GM19397 (cell line): Measurements from ENCODE around the gene MARK3.
"Not testable (repeated sequence)": the region's sequence is repeated elsewhere in the genome, so short reads cannot be mapped to it uniquely, and the experiment has no call there.

Experiments used
- ATAC-seq: cut with Tn5 transposase; IDR thresholded peaks from one replicate; pipeline ENCODE4 v1.9.1; 2021; ENCODE audit warnings: mild to moderate bottlenecking, moderate library complexity; ENCODE audit not compliant: unreplicated experiment

MARK3 gene

DNA sequence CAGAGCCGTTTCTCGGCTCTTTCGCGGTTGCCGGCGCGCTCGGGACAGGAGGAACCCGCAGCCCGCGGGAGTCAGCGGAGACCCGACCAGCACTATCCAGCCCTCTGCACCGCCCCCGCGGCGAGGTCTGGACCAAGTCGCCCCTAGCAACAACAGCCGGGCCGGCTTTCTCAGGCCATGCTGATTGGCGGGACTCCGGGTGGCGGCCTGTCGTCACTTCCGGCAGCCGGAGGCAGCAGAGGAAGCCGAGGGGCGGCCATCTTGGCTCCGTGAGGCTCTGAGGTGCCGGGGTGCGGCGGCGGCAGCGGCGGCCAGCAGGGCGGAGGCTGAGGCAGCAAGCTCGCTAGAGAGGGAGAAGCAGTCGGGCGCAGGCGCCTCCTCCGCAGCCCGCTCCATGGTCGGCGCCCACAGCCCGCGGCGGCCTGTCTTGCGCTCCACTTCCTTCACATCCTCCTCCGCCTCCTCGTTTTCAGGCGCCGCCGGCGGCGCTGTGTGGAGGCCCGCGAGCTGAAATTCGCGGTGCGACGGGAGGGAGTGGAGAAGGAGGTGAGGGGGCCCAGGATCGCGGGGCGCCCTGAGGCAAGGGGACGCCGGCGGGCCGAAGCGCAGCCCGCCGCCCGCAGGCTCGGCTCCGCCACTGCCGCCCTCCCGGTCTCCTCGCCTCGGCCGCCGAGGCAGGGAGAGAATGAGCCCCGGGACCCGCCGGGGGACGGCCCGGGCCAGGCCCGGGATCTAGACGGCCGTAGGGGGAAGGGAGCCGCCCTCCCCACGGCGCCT lies at the start of gene MARK3:
Gene MARK3 (plus strand): TSS at position 264 of the 777 bp plus-strand sequence. CDS start 615 bp downstream, outside the sequence.
- ATAC-seq, result peak; percentile 95

DNA sequence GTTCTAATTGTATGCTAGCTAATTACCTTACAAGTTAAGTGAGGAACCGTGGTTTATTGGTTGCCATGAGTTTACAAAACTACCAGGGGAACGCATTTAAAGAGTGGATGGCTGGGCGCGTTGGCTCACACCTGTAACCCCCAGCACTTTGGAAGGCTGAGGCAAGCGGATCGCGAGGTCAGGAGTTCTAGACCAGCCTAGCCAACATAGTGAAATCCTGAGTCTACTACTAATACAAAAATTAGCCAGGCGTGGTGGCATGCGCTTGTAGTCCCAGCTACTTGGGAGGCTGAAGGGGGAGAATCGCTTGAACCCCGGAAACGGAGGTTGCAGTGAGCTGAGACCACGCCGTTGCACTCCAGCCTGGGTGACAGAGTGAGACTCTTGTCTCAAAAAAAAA lies 49.0 kb upstream of the MARK3 start:
- no peak for ATAC-seq

DNA sequence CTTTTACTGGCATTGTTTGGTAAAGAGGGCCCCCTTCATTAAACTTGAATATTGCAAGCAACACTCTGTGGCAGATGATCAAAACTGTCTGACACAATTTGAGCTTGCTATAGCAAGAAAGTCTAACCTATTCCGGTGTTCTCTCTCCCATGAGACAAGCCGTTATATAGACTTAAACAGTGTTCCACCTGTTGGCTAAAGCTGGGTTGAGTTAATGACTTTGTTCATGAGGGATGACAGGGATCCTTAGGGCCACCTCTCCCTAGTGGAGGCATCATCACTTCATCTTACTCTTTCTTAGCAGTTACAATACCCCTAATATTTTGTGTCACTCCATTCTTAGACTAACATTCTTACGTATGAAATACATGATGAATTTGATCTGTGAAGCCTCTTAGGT lies 47.4 kb upstream of the MARK3 start:
- ATAC-seq, result no peak

DNA sequence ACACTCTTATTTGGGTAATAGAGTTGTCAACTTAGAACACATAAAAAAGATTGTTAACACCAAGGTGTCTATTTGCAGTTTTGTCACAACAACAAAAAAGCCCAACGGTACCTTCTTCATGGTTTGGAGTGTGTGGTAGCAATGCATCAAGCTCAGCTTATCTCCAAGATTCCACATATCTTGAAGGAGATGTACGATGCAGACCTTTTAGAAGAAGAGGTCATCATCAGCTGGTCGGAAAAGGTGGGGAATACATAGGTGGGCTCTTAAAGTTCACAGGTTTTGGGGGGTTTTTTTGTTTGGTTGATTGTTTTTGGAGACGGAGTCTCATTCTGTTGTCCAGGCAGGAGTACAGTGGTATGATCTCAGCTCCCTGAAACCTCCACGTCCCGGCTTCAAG lies 45.7 kb upstream of the MARK3 start:
- ATAC-seq, result no peak

DNA sequence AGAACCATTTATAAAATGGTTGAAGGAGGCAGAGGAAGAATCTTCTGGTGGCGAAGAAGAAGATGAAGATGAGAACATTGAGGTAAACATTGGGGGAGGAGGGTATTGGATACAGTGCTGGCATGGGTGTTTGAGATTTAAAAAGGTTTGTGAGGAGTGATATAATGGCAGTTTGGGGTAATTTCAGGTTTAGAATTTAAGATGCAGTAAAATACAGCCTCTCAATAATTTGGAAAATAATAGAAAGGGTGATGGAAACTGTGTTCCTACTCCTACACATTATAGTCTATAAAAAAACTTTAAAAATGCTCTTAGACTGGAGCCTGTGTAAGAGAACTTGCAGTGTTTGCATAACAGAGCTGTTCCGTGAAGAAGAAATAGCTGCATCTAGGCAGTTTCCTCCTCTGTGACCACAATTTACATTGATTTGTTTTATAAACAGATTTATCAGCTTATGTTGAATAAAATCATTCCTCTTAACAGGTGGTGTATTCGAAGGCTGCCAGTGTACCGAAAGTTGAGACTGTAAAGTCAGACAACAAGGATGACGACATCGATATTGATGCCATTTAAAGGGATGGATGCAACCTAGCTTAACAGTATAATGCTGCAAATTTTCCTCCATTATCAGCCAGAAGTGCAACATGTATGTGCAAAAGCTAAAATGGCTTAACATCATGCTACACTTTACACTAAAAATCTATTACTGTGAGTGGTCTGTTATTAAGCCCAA lies 44.6 kb upstream of the MARK3 start:
- no peak for ATAC-seq

DNA sequence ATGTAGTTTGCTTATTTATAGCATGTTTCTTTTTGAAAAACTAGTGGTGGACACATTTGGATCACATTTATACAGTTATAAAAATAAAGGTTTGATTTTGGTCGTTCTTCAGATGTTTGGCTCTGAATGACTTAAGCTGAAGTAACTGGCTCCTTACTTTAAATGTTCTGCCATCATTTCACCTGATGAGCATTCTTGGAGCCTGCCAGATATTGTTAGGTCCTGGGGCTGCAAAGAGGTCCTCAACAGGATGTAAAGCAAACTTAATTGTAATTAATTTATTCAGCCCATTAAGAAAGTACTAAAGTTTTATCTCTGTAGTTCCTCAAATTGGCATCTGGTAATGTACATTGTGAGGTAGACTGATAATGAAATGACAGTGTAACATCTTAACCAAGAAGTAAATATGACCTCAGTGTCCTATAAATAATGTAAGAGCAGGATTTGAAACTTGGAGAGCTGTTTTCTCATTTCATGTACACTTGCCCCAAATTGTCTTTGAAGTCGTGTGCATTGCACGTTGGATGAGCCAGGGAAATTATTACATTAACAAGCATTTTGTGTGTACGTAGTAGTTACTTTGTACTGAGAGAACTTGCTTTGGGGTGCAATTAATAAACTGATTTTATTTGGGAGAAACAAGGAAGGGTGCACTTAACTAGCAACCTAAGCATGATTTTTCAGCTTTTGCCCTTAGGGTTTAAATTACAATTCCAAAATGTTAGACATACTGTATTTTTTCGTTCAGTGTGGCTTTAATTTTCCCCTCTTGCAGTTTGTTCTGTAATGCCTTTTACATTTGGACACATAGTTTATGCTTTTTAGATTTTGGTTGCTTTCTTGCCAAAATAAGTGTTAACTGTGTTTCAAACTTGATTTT lies 43.7 kb upstream of the MARK3 start:
- no peak for ATAC-seq

DNA sequence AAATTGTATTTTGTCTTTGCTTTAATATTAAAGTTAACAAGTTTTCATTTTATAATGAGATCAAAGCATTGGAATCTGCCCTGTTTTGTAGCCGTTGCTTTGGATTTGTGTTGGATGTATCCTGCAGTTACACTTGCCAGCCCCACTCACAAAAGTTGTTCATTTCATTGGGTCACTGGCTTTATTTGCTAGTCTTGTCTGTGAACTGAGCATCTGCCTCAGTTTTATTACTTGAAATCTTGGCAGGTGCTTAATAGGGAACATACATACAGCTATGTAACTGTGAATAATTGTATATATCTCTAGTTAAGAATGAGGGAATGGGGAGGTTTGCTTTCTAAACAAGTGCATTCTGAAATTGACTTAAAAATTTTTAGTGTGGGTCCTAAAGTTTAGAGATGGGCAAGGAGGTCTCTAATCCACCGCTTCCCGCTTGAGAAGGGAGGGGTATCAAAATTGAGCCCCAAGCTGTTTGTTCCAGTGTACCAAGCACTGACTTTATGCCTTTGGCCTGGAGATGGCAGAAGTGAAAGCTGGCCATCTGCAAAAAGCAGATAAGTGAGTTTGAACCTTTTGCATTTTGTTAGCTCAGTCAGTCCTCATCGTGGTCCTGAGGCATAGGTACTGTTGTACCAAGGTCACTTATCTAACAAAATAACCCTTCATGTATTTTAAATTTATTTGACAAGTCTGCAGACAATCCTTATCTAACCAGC lies 41.9 kb upstream of the MARK3 start:
- no peak for ATAC-seq

DNA sequence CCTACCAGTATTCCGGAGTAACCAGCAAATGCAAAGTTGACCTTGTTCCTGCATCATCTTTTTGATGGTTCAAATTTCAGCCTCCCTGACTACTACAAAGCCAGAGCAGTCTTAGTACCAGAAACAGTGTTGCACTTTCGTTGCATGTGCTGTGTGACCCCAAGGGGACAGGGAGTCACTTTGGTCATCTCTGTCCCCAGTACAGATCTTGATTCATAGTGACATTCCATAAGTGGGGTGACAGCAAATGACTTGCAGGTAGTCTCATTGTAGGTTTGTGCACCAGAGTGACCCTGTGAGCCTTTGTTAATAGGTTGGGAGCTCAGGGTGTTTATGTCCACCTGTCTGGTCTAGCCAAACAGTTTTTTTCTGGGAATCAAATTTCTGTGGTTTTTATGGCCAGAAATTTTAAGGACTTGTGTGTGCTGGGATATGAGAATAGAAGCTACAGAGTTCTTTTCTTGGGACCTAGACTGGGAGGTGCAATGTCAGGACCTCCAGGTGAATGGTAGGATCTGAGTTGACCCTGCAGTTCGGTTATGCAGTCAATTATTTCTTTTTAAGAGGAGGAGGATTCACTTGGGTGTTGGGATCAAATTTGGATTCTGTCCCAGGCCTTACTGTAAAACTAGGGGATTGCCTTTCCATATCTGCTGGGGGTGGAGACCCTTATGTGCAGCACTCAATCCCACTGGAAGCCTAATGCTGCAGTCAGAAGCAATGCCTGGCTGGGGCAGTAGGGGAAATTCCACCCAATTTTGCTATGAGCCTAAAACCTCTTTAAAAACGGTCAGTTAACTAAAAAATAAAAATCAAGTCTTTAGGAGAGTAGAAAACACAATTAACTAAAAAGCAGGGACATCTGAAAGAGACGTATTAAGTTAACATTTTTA lies 41.1 kb upstream of the MARK3 start:
- ATAC-seq, result no peak

DNA sequence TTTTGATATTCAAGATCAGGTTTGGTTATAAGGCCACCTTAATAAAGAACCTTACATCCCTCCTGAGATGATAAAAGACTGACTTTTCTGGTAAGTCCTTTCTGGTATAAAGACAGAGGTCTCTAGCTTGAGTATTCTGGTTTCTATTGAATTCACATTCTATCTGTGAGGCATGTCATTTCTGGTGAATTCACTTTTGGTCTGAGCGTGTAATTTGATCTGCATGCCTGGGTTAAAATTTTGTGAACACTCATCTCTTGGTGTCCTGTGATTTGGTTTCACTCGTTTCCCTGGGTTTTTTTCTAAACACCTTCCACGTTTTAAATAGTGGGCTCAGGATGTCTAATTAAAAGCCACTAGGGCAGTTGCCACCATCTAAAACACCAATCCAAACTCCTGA lies 38.9 kb upstream of the MARK3 start:
- ATAC-seq, result no peak

DNA sequence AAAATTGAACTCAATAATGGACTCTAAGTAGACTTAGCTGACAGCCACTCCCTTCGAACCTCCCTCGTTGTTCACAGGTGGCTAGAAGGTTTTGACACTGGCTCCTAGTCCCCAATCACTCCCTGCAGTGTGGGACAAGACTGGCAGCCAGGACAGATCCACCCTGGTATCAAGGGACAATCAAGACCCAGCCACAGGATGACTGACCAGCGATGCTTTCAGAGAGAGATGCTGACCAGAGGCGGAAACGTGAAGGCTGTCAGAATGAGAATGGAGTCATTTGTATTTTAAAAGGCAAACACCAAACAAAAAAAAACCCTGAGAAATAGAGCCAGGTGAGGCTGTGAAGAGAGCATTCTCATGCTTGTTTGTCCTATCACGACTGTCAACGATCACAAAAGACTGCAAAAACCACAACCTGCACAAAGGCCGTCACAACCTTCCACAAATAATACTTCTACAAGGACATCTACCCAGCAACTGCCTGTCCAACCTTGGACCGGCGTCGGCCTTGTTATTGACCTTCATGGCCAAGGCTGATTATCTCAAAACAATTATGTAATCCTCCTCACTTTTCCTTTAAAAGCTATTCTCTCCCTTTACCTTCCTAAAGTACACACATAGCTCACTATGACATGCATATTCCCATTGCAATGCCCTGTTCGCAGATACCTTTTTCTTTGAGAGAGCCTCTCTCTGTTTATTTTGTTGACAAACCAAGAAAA lies 38.0 kb upstream of the MARK3 start:
- ATAC-seq, result no peak

DNA sequence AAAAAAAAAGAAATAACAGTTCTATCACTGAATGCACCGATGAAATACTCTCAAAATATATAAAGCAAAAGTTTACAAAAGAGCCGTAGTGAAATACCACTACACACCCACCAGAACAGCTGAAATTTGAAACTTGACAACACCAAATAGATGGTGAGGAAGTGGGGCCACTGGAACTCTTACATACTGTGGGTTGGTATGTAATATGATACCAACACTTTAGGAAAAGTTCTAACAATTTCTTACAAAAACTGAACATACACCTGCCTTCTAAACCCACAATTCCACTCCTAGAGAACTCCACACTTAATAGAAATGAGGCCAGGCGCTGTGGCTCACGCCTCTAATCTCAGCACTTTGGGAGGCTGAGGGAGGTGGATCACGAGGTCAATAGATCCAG lies 37.1 kb upstream of the MARK3 start:
- no peak for ATAC-seq

DNA sequence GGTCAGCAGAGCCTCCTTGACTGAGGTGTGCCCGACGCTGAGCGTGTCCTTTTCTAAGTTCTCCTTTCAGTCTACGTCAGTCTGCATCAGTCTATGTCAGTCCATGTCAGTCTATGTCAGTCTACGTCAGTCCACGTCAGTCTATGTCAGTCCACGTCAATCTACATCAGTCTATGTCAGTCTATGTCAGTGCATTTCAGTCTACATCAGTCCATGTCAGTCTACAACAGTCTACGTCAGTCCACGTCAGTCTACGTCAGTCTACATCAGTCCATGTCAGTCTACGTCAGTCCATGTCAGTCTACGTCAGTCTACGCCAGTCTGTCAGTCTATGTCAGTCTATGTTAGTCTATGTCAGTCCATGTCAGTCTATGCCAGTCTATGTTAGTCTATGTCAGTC lies 35.2 kb upstream of the MARK3 start:
- ATAC-seq, result no peak

DNA sequence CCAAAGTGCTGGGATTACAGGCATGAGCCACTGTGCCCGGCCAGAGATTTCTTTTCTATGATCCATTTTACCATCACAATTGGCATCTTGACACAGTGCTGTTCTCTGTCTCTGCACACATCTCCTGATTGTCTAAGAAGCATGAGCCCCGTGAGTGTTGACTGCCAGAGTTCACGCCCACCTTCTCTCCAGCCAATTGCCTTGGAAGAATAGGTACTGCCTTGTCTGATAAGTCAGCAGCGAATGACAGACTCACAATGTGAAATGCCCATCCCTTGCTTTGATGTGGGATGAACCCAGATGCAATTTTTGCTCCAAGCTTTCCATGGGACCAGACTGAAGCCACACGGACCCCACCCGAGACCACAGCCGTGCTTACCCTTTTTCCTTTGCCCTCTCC lies 31.9 kb upstream of the MARK3 start:
- ATAC-seq, result no peak

DNA sequence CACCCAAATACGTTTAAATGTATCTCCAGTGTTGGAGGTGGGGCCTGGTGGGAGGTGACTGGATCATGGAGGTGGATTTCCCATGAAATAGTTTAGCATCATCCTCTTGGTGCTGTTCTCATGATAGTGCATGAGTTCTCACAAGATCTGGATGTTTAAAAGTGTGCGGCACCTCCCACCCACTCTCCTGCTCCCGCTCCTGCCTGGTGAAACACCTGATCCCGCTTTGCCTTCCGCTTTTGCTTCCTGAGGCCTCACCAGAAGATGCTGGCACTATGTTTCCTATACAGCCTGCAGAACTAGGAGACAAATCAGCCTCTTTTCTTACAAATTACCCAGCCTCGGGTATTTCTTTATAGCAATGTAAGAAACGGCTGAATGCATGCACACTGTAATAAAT lies 31.1 kb upstream of the MARK3 start:
- ATAC-seq, result no peak

DNA sequence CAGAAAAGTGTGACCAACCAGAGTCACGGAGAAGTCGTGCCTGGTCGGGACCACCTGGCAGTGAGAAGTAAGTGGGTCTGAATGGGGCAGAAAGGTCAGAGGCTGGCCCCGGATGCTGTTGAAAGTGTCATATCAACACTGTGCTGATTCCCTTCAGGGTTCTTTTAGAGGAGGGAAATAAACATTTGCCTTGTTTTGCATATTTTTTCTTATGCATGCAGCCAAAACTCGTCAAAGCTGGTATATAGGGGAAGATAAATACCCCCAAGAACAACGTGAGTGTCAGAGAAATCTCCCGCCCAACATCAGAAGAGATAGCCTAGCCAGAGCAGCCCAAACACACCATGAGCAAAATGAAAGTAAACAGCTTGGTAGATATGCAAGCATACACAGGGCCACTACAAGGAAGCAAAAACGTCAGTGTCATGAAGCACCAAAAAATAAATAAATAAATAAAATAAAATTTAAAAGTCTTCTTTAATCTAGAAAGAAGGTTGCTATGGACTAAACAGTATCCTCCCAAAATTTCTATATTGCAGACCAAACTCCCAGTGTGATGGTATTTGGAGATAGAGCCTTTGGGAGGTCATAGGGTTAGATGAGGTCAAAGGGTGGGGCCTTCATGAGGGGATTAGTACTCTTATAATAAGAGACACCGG lies 29.1 kb upstream of the MARK3 start:
- no peak for ATAC-seq

DNA sequence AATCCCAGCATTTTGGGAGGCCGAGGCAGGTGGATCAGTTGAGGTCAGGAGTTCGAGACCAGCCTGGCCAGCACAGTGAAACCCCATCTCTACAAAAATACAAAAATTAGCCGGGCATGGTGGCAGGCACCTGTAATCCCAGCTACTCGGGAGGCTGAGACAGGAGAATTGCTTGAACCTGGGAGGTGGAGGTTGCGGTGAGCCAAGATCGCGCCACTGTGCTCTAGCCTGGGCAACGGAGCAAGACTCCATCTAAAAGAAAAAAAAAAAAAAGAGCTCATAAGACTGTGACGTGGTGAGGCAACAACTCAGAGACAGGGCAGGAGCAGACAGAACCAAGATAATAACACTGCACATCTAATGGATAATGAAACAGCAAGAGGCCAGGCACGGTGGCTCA lies 27.7 kb upstream of the MARK3 start:
- ATAC-seq, result not testable (repeated sequence)

DNA sequence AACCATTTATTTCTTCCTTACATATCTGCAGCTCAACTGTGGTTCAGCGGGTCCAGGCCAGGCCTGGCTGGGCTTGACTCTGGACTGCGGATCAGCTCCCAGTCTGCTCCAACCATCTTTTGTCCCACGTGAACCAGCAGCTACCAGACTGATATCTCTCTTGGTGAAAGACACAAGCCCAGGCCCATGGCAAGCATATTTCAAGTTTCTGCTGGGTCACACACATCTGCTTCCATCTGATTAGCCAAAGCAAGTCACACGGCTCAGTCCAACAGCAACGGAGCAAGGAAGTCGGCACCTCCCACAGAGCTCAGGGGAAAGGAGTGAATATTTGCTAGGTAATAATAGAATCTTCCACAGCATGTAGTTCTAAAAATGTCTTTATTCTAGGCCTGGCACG lies 24.7 kb upstream of the MARK3 start:
- no peak for ATAC-seq

DNA sequence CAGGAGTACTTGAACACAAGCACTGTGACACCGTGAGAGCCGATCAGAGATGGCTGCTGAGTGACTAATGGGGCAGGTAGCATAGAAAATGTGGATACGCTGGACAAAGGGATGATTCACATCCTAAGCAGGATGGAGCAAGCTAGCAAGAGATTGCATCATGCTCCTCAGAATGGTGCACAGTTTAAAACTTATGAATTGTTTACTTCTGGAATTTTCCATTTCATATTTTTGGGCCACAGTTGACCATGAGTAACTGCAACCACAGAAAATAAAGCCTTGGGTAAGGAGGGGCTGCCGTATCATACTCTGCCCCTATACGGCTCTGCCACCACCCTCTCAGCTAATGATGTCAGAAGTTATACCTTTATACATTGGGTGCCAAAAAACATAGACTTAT lies 23.3 kb upstream of the MARK3 start:
- no peak for ATAC-seq

DNA sequence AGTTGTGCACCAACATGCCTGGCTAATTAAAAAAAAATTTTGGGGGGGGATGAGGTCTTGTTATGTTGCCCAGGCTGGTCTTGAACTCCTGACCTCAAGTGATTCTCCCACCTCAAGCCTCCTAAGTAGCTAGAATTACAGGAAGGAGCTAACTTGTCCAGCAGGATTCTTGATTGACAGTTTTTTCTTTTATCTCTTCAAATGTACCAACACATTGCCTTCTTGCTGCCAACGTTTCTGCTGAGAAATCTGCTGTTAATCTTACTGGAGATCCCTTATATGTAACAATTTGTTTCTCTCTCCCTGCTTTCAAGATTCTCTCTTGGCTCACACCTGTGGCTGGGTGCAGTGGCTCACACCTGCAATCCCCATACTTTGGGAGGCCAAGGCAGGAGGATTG lies 22.4 kb upstream of the MARK3 start:
- ATAC-seq, result no peak
